Duodenal mucosa (tissue), 2 donors: Measurements from ENCODE around the gene ITPKB.
"Not testable (repeated sequence)": the region's sequence is repeated elsewhere in the genome, so short reads cannot be mapped to it uniquely, and the experiment has no call there.

ENCODE experiments used
- H3K27ac ChIP-seq: one replicate; pipeline ENCODE4 v1.7.0; 2013; ENCODE audit warnings: low read depth, low read length
- H3K27me3 ChIP-seq, 2 donors: one replicate each; pipeline ENCODE4 v1.7.0; 2013; ENCODE audit warnings: low read length in 2 of 2, control low read depth in 1 of 2; ENCODE audit not compliant: insufficient read depth in 2 of 2, control insufficient read depth in 1 of 2
- H3K36me3 ChIP-seq, 2 donors: one replicate each; pipeline ENCODE4 v1.7.0; 2013; ENCODE audit warnings: low read length in 2 of 2, control low read depth in 1 of 2; ENCODE audit not compliant: insufficient read depth in 2 of 2, control insufficient read depth in 1 of 2
- H3K4me1 ChIP-seq, 2 donors: one replicate each; pipeline ENCODE4 v1.7.0; 2013; ENCODE audit warnings: low read length in 2 of 2, control low read depth in 1 of 2; ENCODE audit not compliant: insufficient read depth in 2 of 2, control insufficient read depth in 1 of 2
- H3K4me3 ChIP-seq, 2 donors: one replicate each; pipeline ENCODE4 v1.7.0; 2013; ENCODE audit warnings: low read length in 2 of 2, low read depth in 1 of 2
- H3K9ac ChIP-seq, 2 donors: one replicate each; pipeline ENCODE4 v1.7.0; 2013; ENCODE audit warnings: low read length in 2 of 2, low read depth in 1 of 2
- H3K9me3 ChIP-seq, 2 donors: one replicate each; pipeline ENCODE4 v1.7.0; 2013; ENCODE audit warnings: low read length in 2 of 2, control low read depth in 1 of 2; ENCODE audit not compliant: control insufficient read depth in 1 of 2

ITPKB gene

GRCh38 chr1:226640321-226641136 is 98.6 kb downstream of the ITPKB start:
- Histone ChIP-seq H3K9me3 (no peaks in the 10 kb centered on the region), H3K4me3 (no peak overlapping the region), H3K27ac (no peak overlapping the region), H3K27me3 (no peaks in the 10 kb centered on the region), H3K36me3 (peaks cover 0 to 41% of the 10 kb centered on the region in 2 donors), H3K9ac (no peak overlapping the region), H3K4me1 (peaks cover 24 to 26% of the 10 kb centered on the region in 2 donors)

- Histone ChIP-seq H3K4me3 (no peak overlapping the region), H3K27ac (no peak overlapping the region), H3K4me1 (peaks cover 20 to 23% of the 10 kb centered on the region in 2 donors), H3K27me3 (no peaks in the 10 kb centered on the region), H3K36me3 (peaks cover 0 to 41% of the 10 kb centered on the region in 2 donors), H3K9ac (no peak overlapping the region), H3K9me3 (no peaks in the 10 kb centered on the region)
Observed at GRCh38 chr1:226639631-226640061, 99.4 kb downstream of the ITPKB start.

- not testable (repeated sequence) for H3K4me3 ChIP-seq, H3K27ac ChIP-seq, H3K9ac ChIP-seq, H3K9me3 ChIP-seq, H3K27me3 ChIP-seq
- peaks cover 19% of the 10 kb centered on the region in 2 donors for H3K4me1 ChIP-seq
- peaks cover 0 to 41% of the 10 kb centered on the region in 2 donors for H3K36me3 ChIP-seq
Observed at GRCh38 chr1:226639206-226639605, 99.9 kb downstream of the ITPKB start.

GRCh38 chr1:226638608-226639007 is 100.5 kb downstream of the ITPKB start:
- no peak overlapping the region for H3K4me3 ChIP-seq
- H3K4me1 ChIP-seq, result peaks cover 13 to 18% of the 10 kb centered on the region in 2 donors
- no peak overlapping the region for H3K27ac ChIP-seq
- H3K27me3 ChIP-seq, result no peaks in the 10 kb centered on the region
- peaks cover 0 to 41% of the 10 kb centered on the region in 2 donors for H3K36me3 ChIP-seq
- no peak overlapping the region for H3K9ac ChIP-seq
- no peaks in the 10 kb centered on the region for H3K9me3 ChIP-seq

- H3K27me3 ChIP-seq, result no peaks in the 10 kb centered on the region
- H3K36me3 ChIP-seq, result peaks cover 0 to 41% of the 10 kb centered on the region in 2 donors
- no peak overlapping the region for H3K4me3 ChIP-seq
- H3K27ac ChIP-seq, result no peak overlapping the region
- H3K4me1 ChIP-seq, result peaks cover 8 to 13% of the 10 kb centered on the region in 2 donors
- H3K9me3 ChIP-seq, result no peaks in the 10 kb centered on the region
- no peak overlapping the region for H3K9ac ChIP-seq
Observed at GRCh38 chr1:226638001-226638601, 101.0 kb downstream of the ITPKB start.

GRCh38 chr1:226637147-226637935 is 101.7 kb downstream of the ITPKB start:
- H3K4me3 ChIP-seq, result no peak overlapping the region
- no peaks in the 10 kb centered on the region for H3K27me3 ChIP-seq
- H3K4me1 ChIP-seq, result peaks cover 0 to 8% of the 10 kb centered on the region in 2 donors
- peaks cover 0 to 41% of the 10 kb centered on the region in 2 donors for H3K36me3 ChIP-seq
- H3K9me3 ChIP-seq, result no peaks in the 10 kb centered on the region
- H3K9ac ChIP-seq, result no peak overlapping the region
- H3K27ac ChIP-seq, result no peak overlapping the region

GRCh38 chr1:226636847-226637096 is 102.3 kb downstream of the ITPKB start:
- H3K4me1 ChIP-seq, result peaks cover 0 to 8% of the 10 kb centered on the region in 2 donors
- no peak overlapping the region for H3K27ac ChIP-seq
- H3K36me3 ChIP-seq, result peaks cover 4 to 38% of the 10 kb centered on the region in 2 donors
- no peaks in the 10 kb centered on the region for H3K27me3 ChIP-seq
- H3K9ac ChIP-seq, result no peak overlapping the region
- no peaks in the 10 kb centered on the region for H3K9me3 ChIP-seq
- no peak overlapping the region for H3K4me3 ChIP-seq

GRCh38 chr1:226635456-226635941 is 103.6 kb downstream of the ITPKB start:
- Histone ChIP-seq H3K9me3 (no peaks in the 10 kb centered on the region), H3K4me1 (peaks cover 0 to 8% of the 10 kb centered on the region in 2 donors), H3K36me3 (peaks cover 7 to 27% of the 10 kb centered on the region in 2 donors), H3K27ac (no peak overlapping the region), H3K4me3 (no peak overlapping the region), H3K27me3 (no peaks in the 10 kb centered on the region), H3K9ac (no peak overlapping the region)

GRCh38 chr1:226634611-226635246 is 104.4 kb downstream of the ITPKB start:
- no peak overlapping the region for H3K4me3 ChIP-seq
- no peak overlapping the region for H3K27ac ChIP-seq
- no peaks in the 10 kb centered on the region for H3K27me3 ChIP-seq
- no peaks in the 10 kb centered on the region for H3K9me3 ChIP-seq
- H3K4me1 ChIP-seq, result peaks cover 0 to 8% of the 10 kb centered on the region in 2 donors
- no peak overlapping the region for H3K9ac ChIP-seq
- H3K36me3 ChIP-seq, result peaks cover 7 to 22% of the 10 kb centered on the region in 2 donors
